ENCODE results near the gene MATN1. TPM values are rescaled to one million over a fixed set of nuclear protein-coding genes. Genes with fewer than 3 reads are reported as not detected.

Gene MATN1, protein sequence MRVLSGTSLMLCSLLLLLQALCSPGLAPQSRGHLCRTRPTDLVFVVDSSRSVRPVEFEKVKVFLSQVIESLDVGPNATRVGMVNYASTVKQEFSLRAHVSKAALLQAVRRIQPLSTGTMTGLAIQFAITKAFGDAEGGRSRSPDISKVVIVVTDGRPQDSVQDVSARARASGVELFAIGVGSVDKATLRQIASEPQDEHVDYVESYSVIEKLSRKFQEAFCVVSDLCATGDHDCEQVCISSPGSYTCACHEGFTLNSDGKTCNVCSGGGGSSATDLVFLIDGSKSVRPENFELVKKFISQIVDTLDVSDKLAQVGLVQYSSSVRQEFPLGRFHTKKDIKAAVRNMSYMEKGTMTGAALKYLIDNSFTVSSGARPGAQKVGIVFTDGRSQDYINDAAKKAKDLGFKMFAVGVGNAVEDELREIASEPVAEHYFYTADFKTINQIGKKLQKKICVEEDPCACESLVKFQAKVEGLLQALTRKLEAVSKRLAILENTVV
- total RNA-seq (2022; extraction: Qiagen RNA extraction), result 0.03 to 0.15 TPM (median 0.06 TPM) in 4 of 5 replicates, not detected in the other

GRCh38 chr1:30723331-30723755, at the start of gene MATN1:
MATN1 (minus strand) TSS chr1:30723585; CDS start chr1:30723551, 34 bp downstream.

GRCh38 chr1:30757352-30758120, 34.2 kb upstream of the MATN1 start, which contains the start of gene LAPTM5:
LAPTM5 (minus strand) TSS chr1:30757774; CDS start chr1:30757745, 29 bp downstream.

Other genes starting within 250 kb of the MATN1 start
- gene LAPTM5, start 34.2 kb upstream of the MATN1 start, total RNA-seq (2022; extraction: Qiagen RNA extraction), result 0.14 to 0.34 TPM (median 0.17 TPM) in 5 replicates
- 7.2 to 11.8 TPM (median 9.5 TPM) in 5 replicates for gene SDC3, start 185.2 kb upstream of the MATN1 start, total RNA-seq (2022; extraction: Qiagen RNA extraction)